Central memory CD4-positive, alpha-beta T cell (primary cell): ENCODE data around the gene ZNF609.
"Not testable (repeated sequence)": the region's sequence is repeated elsewhere in the genome, so short reads cannot be mapped to it uniquely, and the experiment has no call there.

Experiments
- DNase-seq: peaks from one replicate; pipeline ENCODE4 v3.0.0; 2022

ZNF609 gene

DNA sequence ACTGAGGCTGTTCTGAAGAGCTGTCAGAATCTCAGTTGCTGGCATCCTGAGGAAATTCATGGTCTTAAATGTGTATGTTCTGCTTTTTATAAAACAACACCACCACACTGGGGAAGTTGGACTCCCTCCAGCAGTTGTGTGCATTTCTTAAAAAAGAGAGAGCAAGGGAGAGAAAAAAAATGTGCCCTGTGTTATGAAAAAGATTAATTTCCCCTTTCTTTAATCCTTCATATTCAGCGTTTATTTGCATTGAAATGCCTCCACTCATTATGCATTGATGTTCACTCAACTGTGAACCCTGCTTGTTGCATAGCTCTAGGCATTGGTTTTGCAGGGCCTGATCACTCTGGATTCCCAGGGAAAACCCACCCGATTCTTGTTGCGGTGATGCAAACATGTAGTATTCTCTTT is 4.4 kb upstream of the ZNF609 start:
- DNase-seq = no peak

DNA sequence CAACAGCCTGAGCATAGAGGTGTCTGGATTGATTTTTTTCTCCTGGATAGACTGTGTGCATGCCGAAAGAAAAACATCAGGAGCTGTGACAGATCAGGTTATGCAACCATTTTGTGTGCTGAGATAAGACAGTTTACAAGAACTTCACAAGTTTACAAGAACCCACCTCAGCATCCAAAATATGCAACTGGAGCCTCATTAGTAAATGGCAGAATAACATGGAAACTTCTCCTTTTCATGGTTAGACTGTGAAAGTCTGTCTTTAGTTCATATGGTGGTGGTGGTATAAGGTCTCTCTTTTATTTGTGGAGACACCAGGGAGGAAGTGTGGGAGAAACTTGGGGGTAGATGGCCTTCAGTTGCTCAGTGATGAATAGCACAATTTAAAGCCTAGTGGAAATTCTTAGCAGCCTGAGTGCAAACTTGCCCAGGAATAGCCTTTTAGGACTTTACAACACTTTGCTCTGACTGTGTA is 3.7 kb upstream of the ZNF609 start:
- DNase-seq = no peak

DNA sequence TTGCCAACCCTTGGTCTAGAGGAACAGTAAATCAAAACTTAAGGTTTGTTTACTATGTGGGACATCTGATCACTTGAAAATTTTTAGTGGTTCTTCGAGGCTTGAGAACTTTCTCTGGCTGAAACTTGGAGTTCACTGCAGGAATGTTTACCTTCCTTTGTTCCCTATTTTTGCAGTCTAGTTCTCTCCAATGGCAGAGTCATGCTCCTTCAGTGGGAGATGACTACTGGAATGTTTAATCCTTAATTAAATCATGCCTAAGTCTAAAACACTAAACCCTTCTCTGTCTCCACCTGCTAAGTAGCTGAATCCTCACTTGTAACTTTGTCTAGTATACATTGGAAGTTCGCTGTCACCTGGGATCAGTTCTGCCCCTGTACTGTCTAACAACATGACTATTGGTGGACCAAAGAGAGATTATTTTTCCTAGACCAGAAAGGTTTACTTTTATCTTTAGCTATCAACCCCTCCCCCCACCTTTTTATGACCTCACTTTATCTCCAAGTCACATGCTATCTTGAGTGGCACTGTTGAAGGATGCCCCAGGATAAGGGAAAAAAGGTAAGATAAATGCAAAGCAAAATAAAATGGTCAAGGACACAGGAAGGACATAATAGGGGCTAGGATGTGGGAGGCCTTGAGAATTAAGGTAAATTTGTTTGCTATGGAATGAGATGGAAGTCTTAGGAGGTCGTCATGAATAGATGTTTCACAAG is 1.2 kb upstream of the ZNF609 start:
- DNase-seq = no peak

DNA sequence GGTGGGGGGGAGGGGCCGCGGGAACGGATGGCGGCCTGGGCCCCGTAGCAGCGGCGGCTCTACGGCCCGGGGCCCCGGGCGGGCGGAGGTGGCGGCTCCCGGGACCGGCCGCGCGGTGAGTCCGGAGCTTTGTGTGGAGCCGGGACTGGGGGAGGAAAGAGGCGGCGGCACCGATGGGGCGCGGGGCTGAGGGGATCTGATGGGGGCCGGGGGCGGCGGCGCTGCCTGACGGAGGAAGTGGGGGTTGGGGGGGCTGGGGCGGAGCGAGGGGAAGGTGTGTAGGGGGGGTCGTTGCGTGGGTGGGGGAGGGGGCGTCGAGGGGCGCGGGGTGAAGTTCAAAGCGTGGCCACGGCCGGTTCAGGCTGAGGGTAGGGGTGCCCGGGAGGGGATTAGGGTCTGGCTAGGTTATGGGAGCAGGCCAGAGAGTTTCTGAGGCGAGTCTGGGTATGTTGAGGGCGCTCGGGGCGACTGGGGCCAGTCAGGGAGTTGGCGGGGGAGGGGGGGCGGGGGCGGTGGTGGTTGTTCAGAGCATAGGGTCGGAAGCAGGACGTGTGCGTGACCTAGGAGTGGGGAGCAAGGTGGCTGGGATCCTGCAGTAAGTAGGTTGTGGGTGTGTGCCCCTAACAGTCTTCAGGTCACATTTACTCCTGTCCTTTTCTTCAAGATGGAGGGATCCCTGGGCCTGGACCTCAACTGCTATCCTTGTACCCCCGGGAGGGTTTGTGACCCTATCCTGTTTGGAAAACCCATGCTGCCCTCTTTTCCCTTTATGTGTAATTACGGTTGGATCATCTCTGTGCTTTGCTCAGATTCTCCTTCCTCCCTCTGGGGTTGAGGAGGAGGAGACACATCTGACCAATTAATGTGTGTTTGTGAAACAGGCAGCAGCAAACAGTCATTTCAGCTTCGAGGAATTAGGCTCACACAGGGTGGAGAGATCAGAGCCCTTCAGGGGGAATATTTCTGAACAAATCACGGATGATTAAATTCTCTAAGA is 644 bp downstream of the ZNF609 start:
- DNase-seq = peak; percentile 22

DNA sequence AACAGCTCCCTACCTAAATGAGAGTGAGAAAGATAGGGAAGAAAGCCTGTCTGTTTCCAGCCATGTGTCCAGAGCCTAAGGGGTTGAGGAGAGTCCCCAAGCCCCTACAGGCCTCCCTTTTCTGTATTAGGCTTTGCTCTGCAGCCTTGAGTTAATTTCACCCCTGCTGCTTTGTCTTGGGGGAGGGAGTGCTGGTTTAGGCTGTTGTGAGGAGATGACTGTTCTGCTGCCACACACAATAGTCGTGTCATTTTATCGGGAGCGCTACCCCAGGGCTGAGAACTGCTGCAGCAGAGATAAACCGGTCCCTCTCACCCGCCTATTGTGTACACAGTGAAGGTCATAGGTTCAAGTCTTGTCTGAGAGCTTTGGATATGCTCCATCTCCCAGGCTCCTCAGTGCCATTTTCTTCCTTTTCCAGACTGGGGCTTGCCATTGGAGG is 1.4 kb downstream of the ZNF609 start:
- DNase-seq = no peak

DNA sequence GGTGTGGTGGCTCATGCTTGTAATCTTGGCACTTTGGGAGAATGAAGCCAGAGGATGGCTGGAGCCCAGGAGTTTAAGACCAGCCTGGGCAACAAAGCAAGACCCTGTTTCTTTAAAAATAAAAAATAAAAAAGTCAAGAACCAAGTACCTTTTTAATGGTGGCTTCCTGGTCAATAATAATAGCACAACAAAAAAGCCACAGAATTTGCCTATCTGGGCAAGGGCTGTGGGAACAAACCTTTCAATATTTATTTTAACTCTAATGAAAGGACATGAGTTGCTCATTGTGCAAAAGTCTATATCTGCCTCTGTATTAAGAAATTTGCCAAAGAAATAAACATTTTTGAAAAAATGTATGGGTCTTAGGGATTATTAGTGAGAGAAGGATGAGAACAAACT is 2.1 kb downstream of the ZNF609 start:
- no peak for DNase-seq

DNA sequence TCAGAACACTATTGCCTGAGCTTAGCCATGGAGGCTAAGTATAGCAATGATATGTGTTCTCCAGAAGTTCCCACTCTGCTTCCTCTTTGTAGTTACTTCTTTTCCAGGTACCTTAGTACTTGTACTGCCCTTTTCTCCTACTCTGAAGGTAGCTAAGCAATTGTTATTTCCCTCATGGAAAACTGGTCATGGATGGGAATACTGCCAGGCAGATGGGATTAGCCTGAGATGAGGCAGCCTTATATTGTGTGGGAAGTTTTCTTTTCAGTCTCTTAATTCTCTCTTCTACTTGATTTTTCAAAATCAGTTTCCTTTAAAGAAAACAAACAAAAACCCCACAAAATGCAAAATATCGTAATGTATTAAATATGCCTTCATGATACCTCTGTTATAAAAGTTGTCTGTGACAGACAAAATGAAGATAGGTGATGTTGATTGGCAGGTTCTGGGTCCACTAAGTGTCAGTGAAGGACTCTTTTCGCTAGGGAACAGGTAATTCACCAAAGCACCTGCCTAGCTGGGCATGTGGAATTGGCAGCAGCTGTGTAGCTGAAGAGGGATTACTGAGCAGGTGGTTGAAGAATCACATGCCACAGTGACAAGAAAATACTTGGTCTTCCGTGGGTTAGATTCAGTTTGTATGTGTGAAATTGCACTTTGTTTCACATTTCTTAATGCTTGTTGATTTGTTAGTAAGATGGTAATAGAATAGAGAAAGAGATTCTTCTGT is 4.1 kb downstream of the ZNF609 start:
- DNase-seq = no peak

DNA sequence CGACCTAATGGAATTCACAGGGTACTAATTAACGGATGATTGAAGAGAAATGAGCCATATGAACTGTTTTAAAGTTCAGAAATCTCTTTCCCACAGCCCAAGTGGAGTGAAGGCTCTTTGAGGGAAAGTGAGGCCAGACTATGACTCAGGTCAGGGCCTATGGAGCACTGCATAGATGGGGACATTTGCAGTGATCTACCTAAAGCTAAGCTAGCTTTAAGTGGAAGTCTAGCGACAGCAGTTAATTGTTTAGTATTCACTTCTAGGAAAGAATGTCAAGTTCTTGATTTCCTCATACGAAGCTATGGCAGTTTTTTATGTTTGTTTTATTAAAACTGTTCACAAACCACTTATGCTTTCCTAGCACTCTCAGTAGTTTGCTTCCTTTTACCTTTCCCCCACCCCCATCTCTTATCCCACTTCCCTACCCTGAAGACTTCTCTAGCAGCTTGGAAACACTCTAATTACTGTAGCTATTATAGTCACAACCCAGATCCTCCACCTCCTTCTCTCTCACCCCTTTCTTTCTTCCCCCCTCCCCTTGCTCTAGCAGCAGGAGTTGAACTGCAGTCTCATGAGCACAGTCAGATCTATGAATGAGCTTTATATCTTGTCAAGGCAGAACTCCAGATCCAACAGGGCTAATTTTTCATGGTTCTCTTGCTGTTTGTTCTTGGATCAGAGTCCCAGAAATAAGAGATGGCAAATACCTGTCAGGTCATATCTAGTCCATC is 6.2 kb downstream of the ZNF609 start:
- no peak for DNase-seq

DNA sequence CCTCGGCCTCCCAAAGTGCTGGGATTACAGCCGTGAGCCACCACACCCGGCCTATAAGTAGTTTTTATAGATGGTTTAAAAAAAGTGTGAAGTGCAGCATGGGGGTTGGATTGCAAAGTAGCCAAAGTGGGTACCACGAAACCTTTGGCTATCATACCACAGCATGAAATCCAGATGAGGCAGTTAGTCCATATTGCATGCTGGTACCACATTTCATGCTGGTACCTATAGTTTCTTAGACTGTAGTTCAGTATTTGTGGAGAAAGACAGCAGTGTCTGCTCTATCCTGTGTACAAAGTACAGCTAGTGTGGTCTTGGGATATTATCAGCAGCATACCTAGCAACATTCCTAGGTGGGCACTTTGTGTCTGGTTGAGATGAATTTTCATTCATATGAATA is 11.8 kb downstream of the ZNF609 start:
- no peak for DNase-seq

DNA sequence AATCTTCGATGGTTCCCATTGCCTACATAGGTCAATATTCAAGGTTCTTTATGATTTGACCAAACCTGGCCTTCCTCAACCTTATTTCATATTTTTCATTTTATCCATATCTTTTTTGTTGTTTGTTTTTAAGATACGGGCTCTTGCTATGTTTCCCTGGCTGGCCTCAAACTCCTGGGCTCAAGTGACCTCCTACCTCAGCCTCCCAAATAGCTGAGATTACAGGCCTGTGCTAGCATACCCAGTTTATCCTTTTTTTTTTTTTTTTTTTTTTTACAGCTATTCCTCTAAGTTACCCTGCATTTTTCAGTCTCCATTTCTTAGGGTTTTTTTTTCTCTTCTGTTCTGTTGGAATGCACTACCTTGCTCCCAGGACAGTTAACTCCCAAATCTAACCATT is 14.5 kb downstream of the ZNF609 start:
- DNase-seq = no peak

DNA sequence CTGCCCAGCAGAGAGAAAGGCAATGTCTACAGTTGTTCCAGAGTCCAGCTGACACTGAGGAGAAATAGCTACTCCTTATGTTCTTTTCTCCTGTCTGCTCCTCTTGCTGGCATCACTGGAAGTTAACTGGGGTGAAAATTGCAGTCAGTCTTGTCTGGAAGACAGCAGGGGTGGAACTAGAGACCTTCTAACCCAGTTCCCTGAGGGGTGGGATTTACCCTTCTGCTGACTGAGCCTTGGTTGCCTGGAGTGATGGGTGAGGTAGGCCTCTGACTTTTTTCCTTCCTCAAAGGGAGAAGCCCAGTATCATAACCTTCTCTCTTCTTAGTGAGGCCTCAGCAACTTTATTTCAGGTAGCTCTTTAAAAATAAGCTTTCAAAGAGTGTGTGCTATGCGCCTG is 16.2 kb downstream of the ZNF609 start:
- no peak for DNase-seq

DNA sequence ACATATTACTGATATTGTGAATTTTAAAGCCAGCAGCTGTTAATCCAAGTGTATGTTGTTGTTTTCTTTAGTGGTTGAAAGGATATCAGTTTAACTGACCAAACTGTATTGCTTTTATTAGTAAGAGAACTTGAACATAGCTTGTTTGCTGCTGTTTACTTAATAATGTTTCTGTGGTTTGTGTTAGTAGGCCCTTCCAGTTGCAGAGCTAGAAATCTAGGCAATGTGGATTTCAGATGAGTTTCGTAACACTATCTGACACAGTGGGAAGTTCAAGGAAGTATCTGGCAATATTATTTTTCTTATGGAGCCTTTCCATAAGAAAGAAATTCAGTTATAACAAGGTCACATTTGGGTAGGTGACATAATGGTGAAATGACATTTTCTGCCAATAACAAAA is 18.5 kb downstream of the ZNF609 start:
- no peak for DNase-seq

DNA sequence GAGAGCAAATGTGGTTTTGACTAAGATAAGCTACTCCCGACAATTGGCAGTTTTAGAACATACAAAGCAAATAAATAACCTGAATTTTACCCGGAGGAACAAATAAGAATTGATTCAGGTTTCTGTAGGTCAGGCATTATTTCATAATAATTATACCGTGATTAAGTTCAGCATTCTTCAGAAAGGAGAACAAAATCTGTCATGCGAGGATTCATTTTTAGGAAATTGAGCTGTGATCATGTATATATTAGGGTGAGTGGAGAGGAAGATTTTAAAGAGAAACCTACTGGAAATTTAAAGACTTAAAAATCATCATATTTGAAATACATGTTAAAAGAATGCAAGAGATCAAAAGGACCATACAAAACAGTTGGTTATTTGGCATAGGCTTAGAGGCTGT is 20.5 kb downstream of the ZNF609 start:
- no peak for DNase-seq

DNA sequence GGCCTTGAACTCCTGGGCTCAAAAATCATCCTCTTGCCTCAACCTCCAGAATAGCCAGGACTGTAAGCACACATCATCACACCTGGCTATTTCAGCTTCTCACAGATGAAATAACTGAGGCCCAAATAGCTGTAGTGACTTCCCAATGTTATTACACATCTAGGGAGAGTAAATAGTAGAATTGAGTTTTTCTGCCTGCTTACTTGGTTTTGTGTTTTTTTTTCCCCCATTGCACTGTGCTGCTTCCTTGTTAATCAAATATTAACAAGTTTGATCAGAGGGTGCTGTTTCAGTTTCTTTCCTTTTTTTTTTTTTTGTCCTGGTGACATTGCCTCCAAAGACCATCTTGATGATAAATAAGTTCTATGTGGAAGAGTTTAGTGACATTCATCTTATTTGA is 23.4 kb downstream of the ZNF609 start:
- no peak for DNase-seq

DNA sequence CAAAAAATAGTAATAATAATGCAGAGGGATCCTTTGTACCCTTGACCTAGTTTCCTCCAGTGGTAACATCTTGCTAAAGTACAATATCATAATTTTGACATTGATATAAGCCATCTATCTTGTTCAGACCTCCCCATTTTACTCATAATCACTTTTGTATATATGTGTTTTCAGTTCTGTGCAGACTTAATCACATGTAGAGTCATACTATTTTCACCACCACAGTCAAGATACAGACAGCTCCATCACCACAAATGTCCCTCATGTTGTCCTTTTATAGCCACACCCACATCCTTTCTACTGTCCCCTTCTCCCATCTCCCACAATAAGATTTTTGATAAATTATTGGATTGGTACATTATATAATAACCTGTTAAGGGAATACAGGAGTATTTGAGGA is 25.4 kb downstream of the ZNF609 start:
- no peak for DNase-seq

DNA sequence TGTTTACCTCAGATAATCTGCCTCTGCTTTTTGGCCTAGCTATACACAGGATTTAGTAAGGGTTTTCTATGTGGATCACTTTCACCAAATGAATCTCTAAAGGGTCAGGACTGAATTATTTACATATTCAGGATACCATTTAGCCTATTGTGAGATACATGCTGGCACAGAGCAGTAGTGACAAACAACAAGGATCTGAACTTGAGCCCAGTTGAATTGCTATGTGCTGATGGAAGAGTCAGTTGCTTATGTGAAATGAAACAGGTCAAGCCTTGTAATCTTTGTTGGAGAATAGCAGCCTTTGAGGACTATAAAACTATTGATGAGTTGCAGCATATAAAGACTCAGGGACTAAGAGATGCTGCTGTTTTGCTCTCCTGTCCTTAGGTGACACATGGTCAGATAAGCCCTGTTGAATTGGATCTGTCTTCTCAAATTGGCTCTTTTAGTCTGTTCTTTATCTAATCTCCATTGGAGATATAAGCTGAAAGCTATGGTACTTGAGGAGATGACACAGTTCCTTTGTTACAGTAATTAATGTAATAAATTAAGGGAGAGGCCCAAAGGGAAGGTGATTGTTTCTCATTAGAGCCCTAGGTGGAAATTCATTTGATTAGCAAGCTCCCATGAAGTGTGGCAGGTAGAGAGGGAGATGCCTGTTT is 30.4 kb downstream of the ZNF609 start:
- DNase-seq = no peak

DNA sequence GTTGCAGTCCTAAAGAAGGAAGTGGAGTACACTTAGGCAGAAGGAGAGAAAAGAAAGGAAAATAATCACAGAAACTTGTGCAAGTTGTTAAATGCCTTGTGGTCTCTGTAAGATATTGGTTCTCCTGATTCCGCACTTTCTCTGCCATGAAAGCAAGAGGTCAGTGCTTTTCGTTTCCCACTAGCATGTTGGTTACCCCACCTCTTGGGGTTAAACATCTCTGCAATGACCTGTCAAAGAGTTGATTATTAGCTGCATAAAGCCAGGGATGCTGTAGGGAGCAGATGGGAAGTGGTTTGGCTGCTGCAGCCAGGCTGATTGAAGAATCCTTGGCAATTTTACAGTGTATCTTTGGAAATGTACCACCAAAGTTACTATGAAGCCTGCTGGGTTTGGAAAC is 33.3 kb downstream of the ZNF609 start:
- no peak for DNase-seq

DNA sequence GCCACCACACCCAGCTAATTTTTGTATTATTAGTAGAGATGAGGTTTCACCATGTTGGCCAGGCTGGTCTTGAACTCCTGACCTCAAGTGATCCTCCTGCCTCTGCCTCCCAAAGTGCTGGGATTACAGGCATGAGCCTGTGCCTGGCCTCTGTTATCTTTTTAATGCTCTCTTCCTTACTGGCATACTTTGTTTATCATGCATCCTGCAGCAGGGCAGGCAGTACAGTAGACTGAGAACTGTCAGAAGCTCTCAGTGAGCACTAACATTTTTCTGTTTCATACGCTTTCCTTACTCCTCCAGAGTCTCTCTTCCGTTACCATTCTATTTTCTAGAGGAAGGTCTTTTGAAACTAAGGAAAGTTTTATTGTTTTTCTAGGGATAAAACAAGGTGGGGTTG is 35.6 kb downstream of the ZNF609 start:
- DNase-seq = not testable (repeated sequence)

DNA sequence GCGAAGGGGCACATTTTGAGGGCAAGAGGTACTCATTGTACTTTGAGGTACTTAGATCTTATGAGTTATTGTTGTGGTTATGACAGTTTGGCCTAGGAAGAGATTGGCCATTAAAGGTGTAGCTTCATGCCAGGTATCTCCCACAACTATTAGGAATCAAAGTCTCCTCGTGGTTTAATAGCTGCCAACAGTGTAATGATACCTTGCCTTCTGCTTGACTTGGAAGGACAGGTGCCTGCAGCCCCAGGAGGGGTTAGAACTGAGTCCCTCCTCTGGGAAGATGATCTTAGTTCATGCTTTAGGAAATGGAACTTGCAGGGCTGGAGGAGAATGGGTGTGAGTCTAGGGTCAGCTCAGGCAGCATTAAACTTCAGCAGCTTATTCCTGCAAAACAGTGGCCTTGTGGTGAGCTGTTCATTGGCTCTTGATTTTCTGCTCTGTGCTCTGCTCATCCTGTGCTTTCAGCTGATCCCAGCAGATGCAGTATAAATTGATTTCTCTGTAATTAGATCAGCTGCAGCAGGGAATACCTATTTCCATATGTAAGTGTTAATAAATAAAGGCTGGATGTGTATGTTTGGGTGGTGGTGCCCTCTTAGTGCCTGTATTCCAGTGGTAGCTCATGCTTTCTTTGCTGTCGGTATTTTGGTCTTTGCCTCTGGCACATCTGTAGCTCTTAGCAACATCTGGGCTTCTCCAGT is 40.5 kb downstream of the ZNF609 start:
- DNase-seq = no peak

DNA sequence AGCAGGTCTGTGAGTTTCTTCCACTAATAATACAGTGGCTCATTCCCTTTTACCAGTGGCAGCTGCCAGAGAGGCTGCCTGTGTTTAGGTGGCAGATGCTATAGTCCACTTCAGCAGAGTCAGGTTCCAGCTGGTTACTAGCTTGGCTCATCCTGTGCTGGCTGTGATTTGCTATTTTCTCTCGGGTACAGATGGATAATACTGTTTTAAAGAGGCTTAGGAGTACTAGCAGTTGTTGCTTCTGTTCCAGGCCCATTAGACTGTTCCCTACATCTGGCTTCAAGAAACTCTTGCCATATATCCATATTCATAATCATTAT is 41.0 kb downstream of the ZNF609 start:
- DNase-seq = no peak

DNA sequence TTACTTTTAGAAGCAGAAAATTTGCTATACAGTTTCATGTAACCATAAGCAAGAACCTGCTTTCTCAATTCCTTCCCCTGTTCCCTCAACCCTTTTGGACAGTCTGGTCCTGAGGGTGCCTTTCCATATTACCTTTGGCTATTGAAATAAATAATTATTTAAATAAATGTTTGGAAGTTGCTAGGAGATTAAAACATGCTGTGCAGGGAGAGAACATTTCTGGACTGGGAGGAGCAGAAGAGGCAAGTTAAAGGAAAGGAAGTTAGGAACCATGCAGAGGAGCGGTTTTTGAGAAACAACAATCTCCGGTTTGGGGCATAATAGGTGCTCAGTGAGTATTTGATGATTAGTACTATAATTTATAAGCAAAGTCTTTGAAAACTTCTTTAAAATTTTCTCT is 41.8 kb downstream of the ZNF609 start:
- DNase-seq = no peak
